HG03039 (cell line): ENCODE measurements around the gene RNF112.
"Not testable (repeated sequence)": the region's sequence is repeated elsewhere in the genome, so short reads cannot be mapped to it uniquely, and the experiment has no call there.

Experiments
- ATAC-seq: cut with Tn5 transposase; IDR thresholded peaks from one replicate; pipeline ENCODE4 v1.9.1; 2021; ENCODE audit warnings: mild to moderate bottlenecking, moderate library complexity; ENCODE audit not compliant: unreplicated experiment

RNF112 gene

GRCh38 chr17:19412984-19413383 lies 2.0 kb downstream of the RNF112 start:
- ATAC-seq: no peak

GRCh38 chr17:19413761-19414160 lies 2.7 kb downstream of the RNF112 start:
- no peak for ATAC-seq

DNA sequence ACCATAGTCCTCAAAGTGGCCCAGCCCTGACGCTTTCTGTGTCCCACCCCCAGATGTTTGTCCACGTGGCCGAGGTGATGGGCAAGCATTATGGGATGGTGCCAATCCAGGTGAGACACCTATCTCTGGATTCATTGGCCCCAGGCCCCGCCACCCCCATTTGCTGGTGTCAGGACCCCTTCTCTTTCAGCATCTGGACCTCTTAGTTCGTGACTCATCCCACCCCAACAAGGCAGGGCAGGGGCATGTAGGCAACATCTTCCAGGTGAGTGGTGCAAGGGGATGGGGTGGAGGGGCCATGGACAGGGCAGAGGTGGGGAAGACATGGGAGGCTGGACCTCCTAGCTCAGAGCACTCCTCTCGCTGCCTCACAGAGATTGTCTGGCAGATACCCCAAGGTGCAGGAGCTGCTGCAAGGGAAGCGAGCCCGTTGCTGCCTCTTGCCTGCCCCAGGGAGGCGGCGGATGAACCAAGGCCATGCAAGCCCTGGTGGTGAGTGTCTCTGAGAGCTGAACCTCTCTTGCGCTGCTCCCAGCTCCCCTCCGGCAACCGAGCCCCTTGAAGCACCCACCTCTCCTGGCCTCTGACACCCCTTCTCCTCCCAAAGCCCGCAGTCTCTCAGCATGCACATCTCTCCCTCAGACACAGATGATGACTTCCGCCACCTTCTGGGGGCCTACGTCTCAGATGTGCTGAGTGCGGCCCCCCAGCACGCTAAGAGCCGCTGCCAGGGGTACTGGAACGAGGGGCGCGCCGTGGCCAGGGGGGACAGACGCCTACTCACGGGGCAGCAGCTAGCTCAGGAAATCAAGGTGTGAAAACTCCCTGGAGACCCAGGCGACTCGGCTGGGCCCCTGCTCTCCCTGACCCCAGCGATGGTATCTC lies 3.6 kb downstream of the RNF112 start:
- ATAC-seq: no peak

DNA sequence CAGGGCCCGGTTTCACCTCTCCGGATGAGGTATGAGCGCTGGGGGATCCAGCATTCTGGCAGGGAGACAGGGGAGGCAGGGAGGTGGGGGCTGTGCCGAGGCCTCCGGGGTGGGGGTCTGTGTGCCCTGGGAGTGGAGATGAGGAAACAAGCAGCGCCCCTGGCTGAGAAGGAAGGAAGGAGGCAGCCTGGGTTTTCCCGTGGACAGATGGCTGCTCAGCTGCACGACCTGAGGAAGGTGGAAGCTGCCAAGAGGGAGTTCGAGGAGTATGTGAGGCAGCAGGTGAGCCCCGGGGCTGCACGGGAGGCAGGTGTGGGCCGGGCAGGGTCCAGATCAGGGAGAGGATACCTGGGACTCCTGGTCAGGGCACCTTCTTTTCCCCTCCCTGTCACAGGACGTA lies 4.3 kb downstream of the RNF112 start:
- no peak for ATAC-seq

DNA sequence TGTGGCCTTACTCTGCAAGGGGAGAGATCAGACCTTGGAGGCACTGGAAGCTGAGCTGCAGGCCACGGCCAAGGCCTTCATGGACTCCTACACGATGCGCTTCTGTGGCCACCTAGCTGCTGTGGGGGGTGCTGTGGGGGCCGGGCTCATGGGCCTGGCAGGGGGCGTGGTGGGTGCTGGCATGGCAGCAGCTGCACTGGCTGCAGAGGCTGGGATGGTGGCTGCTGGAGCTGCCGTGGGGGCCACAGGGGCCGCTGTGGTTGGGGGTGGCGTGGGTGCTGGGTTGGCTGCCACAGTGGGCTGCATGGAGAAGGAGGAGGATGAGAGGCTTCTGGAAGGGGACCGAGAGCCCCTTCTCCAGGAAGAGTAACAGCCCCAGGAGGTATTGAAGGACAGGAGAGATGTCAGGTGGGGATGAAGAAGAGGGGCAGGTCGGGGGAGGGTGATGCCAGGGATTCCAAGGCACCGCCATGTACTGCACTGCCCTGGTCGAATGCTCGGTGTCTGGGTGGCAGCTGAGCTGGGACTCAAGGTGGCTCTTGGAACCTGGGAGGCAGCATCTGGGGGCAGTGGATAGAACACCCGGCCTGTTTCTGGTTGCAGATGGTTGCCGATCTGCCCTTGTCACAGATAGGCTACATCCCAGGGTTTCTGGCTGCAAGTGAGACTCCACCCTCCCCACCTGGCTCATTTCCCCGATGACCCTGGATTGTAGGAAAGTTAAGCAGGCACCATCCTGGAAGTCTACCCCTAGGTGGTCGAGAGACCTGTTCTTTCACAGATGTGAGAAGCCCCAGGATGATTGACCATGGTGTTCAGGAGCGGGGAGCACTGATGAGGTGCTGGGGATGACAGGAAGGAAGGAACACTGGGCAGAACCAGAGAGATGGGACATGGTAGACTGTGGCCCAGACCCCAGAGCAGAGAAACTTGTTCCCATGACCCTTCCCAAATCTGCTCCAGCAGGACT lies 5.1 kb downstream of the RNF112 start:
- ATAC-seq: no peak

DNA sequence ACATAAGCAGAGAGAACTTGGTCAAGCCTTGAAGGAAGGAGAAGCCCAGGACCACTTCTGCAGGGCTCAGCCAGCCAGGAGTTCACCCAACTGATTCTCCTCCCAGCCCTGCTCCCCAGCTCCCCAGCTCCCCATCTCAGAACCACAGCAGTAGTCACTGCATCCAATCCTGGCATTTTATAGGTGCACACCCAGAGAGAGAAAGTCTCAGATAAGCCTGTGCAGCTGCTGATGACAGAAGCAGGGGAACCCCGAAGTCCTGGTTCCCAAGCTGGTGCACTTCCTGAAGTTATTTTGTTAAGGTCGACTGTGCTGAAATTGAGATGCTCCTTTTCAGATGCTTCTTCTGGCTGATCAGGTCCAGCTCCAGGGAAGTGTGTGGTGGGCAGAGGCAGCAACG lies 6.6 kb downstream of the RNF112 start:
- no peak for ATAC-seq

- ATAC-seq: no peak
Measured at GRCh38 chr17:19418251-19418992, 7.4 kb downstream of the RNF112 start.

GRCh38 chr17:19421219-19421618 lies 10.2 kb downstream of the RNF112 start:
- ATAC-seq: no peak

DNA sequence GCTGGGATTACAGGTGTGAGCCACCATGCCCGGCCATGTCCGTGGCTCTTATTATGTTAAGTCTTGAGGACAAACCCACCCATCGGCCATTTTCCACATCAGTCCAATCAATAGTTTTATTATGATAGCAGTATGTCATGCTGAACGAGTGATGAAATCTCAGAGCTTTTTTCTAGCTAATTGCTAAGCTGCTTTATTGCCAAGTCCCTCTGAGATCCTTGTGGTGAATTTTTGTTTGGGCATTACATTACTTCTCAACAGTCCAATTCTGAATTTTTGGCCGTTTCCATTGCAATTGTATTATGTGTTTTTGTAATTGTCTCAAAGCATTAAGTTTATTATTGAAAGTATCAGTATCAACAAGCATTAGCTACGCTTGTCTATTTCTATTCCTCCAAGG lies 10.9 kb downstream of the RNF112 start:
- no peak for ATAC-seq

GRCh38 chr17:19424934-19425868 lies 14.2 kb downstream of the RNF112 start:
- ATAC-seq: no peak

- ATAC-seq: no peak
Measured at GRCh38 chr17:19426631-19427030, 15.6 kb downstream of the RNF112 start.

DNA sequence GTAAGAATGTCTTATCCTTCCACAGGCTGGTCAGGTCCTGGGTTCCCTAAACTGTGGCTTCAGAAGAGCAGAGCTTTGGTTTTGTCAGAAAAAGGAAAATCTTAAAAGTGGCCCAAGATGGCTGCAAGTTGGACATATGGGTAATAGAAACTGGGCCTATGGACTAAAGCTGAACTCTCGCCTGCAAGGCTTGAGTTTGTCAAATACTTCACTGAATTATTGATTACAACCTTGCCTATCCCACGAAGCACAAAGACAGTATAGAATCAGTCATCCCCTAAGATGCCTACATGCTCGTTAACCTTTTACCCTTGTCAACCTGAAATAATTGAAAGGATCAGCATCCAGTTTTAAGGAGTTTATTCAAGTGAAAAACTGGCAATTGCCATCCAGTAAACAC lies 20.7 kb downstream of the RNF112 start:
- ATAC-seq: no peak

DNA sequence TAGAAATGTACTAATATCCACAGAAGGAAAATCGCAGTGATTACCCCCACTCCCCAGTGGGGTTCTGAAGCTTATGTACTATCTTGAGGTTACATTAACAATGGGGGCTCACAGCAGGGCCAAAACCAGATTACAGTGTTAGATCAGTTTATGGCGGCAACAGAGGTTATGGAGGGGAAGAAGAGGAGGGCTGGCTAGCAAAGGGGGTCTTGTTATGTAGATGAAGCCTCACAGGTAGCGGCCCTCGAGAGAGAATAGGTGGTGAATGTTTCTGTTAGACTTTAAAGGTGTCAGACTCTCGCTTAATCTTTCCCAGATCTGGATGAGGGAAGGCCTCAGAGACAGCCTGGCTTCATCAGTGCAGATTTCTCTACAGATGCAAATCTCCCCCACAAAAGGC lies 22.2 kb downstream of the RNF112 start:
- ATAC-seq: no peak

GRCh38 chr17:19433727-19434340 lies 22.8 kb downstream of the RNF112 start:
- no peak for ATAC-seq

DNA sequence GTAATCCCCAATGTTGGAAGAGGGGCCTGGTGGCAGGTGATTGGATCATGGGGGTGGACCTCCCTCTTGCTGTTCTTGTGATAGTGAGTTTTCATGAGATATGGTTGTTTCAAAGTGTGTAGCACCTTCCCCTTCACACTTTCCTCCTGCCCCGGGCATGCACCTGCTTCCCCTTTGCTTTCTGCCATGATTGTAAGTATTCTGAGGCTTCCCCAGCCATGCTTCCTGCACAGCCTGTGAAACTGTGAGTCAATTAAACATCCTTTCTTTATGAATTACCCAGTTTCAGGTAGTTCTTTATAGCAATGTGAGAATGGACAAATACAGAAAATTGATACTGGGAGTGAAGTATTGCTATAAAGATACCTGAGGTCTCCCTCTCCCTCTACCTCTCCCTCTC lies 29.4 kb downstream of the RNF112 start:
- no peak for ATAC-seq

- not testable (repeated sequence) for ATAC-seq
Measured at GRCh38 chr17:19441288-19441687, 30.3 kb downstream of the RNF112 start.

GRCh38 chr17:19442731-19443130 lies 31.7 kb downstream of the RNF112 start:
- ATAC-seq: no peak

GRCh38 chr17:19443148-19443547 lies 32.1 kb downstream of the RNF112 start:
- no peak for ATAC-seq

DNA sequence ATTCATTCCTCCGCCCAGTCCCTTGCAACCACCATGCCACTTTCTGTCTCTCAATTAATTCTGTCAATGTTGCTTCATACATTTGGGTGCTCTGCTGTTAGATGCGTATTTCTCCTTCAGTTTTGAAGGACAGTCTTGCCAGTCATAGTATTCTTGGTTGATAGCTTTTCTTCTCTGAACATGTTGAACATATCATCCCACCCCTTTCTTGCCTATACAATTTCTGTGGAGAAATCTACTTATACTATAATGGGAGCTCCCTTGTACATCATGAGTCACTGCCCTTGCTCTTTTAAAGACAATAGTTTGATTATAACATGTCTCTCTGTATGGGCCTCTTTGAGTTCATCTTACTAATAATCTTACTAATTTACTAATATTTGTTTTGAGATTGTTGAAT lies 34.1 kb downstream of the RNF112 start:
- ATAC-seq: no peak

DNA sequence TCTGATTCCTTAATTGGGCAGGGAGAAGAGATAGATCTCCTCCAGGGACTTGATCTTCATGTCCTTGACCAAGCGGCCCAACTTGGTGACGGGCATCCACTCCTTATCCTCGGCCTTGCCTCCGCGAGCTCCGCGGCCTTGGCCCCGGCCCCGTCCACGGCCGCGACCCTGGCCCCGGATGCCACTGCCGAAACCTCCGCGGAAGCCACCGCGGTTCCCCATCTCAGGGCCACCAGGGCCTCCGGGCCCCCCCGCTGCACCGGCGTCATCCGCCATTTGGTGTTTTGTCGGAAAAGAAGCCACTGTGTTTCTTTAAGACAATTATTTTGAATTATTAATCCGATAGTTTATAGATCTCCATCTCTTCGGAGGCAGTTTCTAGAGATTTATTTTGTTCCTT lies 35.5 kb downstream of the RNF112 start:
- ATAC-seq: not testable (repeated sequence)
